Lower lobe of right lung (tissue), 2 donors: ENCODE results near the gene HPCAL4. TPM values are rescaled to one million over a fixed set of nuclear protein-coding genes. Genes with fewer than 3 reads are reported as not detected.
A peak's percentile ranks its signal among the peaks of the same experiment; 100 is the strongest.

Experiments
- ATAC-seq, 2 donors: fragments of 200-7000 bp; cut with Tn5 transposase; one replicate each; pipeline ENCODE4 v1.9.1; 2020 to 2022; ENCODE audit warnings: mild to moderate bottlenecking in 2 of 2, moderate library complexity in 2 of 2
- DNase-seq: peaks from one replicate; pipeline ENCODE4 v3.0.0-alpha.2; 2020
- H3K27ac ChIP-seq: fragments of 200-600 bp; one replicate; pipeline ENCODE4 v1.8.0; 2022
- H3K27me3 ChIP-seq: fragments of 200-600 bp; one replicate; pipeline ENCODE4 v1.8.0; 2022; ENCODE audit warnings: low read depth
- H3K36me3 ChIP-seq: fragments of 200-600 bp; one replicate; pipeline ENCODE4 v1.8.0; 2022; ENCODE audit warnings: mild to moderate bottlenecking
- H3K4me1 ChIP-seq: fragments of 200-600 bp; one replicate; pipeline ENCODE4 v1.8.0; 2022
- H3K4me3 ChIP-seq: fragments of 200-600 bp; one replicate; pipeline ENCODE4 v1.8.0; 2022; ENCODE audit warnings: mild to moderate bottlenecking
- H3K9me3 ChIP-seq: fragments of 200-600 bp; one replicate; pipeline ENCODE4 v1.8.0; 2022
- intact Hi-C: fragments of 100-400 bp; cut with DNase I; formaldehyde crosslinking; loops from one replicate; pipeline ENCODE4 v1.11.0; 2022
- total RNA-seq: library from RNA; stranded (reverse); fragmentation: NEBNext Ultra II Directional; extraction: Animal tissue kit (Norgen Biotek cat#: 25700); gene quantifications from one replicate; pipeline ENCODE4 v1.2.1, GENCODE V29; 2021
- TF ChIP-seq, protein P1 (sequence below): fragments of 200-600 bp; IDR thresholded peaks from one replicate; pipeline ENCODE4 v1.8.0; 2022; ENCODE audit warnings: antibody characterized with exemption, mild to moderate bottlenecking
- donor health status: DM: no; HTN: yes; CAD: no; lungs with severe emphysema.

The HPCAL4 gene
- total RNA-seq, 1 donor from 2014 or later = 0.41 TPM

DNA sequence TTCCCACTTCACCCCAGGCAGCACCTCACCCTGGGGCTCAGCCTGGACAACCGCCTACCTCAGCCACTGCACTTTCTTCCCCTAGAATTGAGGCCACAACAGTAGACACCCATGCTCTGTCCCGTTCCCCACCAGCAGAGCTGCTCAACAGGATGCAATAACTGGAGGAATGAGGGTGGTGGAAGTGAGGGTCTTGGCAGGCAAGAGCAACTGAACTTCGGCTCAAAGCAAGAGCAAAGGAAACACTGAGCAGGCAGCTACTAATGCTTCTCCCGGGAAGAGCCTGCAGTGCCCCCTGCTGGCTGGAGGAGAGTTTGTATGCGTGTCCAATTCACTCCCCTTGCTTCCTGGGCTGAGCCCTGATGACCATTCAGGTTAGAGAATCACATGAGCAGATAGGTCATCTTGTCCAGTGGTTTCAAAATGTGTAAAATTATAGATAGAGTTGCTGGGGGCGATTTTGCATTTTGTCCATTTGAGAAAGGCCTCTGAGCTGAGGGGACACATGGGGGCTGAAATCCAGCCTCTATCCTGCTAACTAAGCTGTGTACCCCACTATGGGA, 33.2 kb downstream of the HPCAL4 start:
- intact Hi-C loops = no loop called here
- Histone ChIP-seq H3K4me3 (no peak overlapping the region), H3K36me3 (no peaks in the 10 kb centered on the region), H3K27me3 (no peaks in the 10 kb centered on the region), H3K27ac (no peak overlapping the region), H3K4me1 (peaks cover 9% of the 10 kb centered on the region), H3K9me3 (no peaks in the 10 kb centered on the region)
- ATAC-seq = peak; percentile 62 to 73
- TF ChIP-seq, protein P1, sequence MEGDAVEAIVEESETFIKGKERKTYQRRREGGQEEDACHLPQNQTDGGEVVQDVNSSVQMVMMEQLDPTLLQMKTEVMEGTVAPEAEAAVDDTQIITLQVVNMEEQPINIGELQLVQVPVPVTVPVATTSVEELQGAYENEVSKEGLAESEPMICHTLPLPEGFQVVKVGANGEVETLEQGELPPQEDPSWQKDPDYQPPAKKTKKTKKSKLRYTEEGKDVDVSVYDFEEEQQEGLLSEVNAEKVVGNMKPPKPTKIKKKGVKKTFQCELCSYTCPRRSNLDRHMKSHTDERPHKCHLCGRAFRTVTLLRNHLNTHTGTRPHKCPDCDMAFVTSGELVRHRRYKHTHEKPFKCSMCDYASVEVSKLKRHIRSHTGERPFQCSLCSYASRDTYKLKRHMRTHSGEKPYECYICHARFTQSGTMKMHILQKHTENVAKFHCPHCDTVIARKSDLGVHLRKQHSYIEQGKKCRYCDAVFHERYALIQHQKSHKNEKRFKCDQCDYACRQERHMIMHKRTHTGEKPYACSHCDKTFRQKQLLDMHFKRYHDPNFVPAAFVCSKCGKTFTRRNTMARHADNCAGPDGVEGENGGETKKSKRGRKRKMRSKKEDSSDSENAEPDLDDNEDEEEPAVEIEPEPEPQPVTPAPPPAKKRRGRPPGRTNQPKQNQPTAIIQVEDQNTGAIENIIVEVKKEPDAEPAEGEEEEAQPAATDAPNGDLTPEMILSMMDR = peak; percentile 81
- peak; percentile 70 for DNase-seq

DNA sequence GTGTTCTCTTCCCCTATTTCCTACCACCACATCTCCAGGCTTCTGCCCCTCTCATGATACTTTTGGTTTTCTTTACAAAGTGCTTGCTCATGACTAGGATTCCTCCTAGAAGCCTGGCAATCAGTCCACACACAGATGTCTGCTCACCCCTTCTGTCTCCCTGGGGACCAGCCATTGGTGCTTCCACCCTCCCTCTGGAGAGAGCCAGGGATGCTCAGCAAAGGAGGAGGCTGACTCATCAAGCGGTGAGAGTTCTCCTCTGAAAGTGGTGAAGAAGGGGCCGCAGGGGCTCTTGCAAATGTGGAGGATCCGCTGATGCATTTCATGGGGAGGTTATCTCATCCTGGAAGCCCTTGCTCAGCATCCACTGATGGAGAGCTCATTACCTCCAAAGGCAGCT, 33.8 kb downstream of the HPCAL4 start:
- intact Hi-C loops = no loop called here
- DNase-seq = no peak
- no peak overlapping the region for H3K4me3 ChIP-seq
- TF ChIP-seq, protein P1 = no peak
- ATAC-seq = no peak
- no peaks in the 10 kb centered on the region for H3K9me3 ChIP-seq
- no peaks in the 10 kb centered on the region for H3K27me3 ChIP-seq
- H3K27ac ChIP-seq = no peak overlapping the region
- peaks cover 9% of the 10 kb centered on the region for H3K4me1 ChIP-seq
- no peaks in the 10 kb centered on the region for H3K36me3 ChIP-seq

DNA sequence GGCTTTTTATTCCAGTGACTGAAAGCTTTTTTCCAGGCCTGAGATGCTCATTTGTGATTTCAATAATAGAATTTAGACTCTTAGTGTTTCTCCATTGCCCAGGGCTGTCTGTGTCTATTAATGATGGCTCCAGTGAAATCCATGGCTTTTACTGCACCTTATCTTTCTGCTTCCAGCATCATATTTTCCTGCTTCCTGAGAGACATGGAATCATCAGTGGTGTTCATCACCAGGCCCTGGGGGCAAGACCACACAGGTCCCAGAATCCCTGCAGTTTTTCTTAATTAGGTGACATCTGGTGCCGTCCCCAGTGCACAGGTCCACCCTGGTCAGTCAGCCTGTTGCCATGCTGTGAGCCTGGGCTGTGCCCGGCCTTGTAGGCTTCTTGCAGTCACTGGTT, 34.8 kb downstream of the HPCAL4 start:
- Histone ChIP-seq H3K9me3 (no peaks in the 10 kb centered on the region), H3K4me3 (no peak overlapping the region), H3K36me3 (no peaks in the 10 kb centered on the region), H3K4me1 (peaks cover 9% of the 10 kb centered on the region), H3K27ac (no peak overlapping the region), H3K27me3 (no peaks in the 10 kb centered on the region)
- TF ChIP-seq, protein P1 = no peak
- DNase-seq (no peak), ATAC-seq (no peak)
- intact Hi-C loops = no loop called here

DNA sequence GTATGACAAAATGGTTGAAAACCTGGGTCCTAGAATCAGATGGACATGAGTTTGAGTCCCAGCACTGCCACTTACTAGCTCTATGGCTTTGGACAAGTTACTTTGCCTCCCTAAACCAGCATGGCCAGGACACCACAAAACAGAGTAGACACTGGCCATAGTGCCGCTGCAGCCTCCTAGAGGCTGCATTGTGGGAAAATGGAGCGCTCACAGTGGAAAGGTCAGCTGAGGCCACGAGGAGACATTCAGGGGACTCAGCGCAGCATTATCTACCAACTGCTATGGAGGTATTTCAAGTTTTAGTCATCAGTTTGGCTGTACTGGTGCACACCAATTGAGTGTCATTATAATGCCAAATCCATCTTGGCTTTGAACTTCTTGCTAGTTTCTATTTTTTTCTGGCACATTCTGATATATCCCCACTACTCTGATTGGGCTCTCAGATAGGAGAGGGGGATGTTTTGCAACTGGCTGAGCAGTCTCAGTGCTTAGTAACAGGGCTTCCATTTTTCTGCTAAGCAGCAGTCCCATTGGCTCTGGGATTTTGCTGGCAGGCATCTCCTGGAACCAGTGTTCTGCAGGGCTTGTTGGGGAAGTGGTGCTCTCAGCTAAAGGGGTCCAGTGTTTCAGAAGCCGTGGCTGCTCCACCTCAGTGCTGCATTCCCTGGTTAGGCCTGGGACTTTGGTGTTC, 35.5 kb downstream of the HPCAL4 start:
- DNase-seq (no peak), ATAC-seq (no peak)
- intact Hi-C loops = no loop called here
- Histone ChIP-seq H3K27ac (no peak overlapping the region), H3K4me1 (peaks cover 9% of the 10 kb centered on the region), H3K9me3 (no peaks in the 10 kb centered on the region), H3K36me3 (no peaks in the 10 kb centered on the region), H3K4me3 (no peak overlapping the region), H3K27me3 (no peaks in the 10 kb centered on the region)
- TF ChIP-seq, protein P1 = no peak

DNA sequence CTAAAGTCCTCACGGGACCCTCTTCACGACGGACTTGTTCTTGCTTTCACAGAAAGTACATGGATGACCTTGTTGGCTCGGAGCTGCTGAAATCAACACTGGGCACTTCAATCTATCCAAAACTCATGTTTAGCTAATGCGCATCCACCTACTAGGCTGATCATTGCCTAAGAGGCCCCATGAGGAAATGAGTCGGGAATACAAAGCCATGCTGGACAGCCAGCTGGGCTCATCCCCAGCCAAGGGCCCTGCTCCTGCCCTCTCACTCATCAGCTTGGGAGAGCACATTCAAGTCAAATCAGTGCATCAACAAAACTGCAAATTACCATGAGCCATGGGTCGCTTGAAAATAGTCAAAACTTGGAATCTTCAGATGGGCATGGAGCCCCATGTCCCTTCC, 36.9 kb downstream of the HPCAL4 start:
- Histone ChIP-seq H3K9me3 (no peaks in the 10 kb centered on the region), H3K4me3 (no peak overlapping the region), H3K27me3 (no peaks in the 10 kb centered on the region), H3K36me3 (no peaks in the 10 kb centered on the region), H3K27ac (no peak overlapping the region), H3K4me1 (peaks cover 9% of the 10 kb centered on the region)
- ATAC-seq (no peak), DNase-seq (no peak)
- intact Hi-C loops = no loop called here
- TF ChIP-seq, protein P1 = no peak
